ENCODE data around the gene PXDC1. TPM values are rescaled to one million over a fixed set of nuclear protein-coding genes. Genes with fewer than 3 reads are reported as not detected.

PXDC1 gene
- total RNA-seq, 2 donors from 2014 or later = 406 to 488 TPM

DNA sequence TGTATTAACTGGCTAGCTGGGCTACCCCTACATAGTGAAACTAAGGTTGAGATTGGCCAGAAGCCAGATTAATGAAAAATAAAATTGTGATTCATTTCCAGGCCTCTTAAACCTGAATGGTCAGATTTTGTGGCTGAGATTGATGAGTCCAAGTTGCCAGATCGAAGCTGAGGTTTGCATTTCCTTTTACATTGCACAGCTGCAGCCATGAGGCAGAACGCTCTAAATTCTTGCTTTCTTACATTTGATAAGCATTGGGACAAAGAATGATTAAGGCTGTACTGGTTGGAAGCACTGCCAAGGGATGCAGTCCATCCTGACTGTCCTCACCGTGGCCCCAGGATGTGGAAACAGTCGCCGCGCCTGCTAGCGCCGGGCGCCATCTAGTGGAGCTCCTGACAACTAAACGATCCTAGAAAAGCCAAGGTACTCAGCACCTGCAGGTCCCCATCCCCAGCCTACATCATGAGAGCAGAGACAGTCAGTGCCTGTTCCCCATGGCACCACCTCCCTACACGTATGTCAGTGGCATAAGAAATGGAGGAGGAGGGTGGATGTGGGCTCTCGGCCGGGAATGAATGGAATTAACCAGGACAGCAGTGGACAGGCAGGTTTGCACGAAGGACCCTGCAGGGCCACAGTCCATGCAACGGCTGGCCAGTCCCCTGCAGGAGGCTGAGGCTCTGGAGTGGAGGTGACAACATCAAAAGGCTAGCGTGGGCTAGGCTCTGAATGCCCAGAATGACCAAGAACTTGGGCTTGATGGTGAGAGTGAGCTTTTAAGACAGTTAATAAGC lies 19.0 kb downstream of the PXDC1 start:
- H3K27me3 ChIP-seq (replicated peaks; ENCODE audit: insufficient read depth) = no peaks in the 10 kb centered on the region
- ATAC-seq (ENCODE audit: insufficient number of reproducible peaks, low FRiP score, low read depth) (no peak), DNase-seq (ENCODE audit: low spot score) (no peak)
- H3K4me1 ChIP-seq (ENCODE audit: control insufficient read depth in 1 of 2, low read depth in 2 of 2) = peaks cover 45 to 86% of the 10 kb centered on the region in 2 donors
- H3K4me3 ChIP-seq = peak overlapping the region; percentile 30
- TF ChIP-seq, protein P1, sequence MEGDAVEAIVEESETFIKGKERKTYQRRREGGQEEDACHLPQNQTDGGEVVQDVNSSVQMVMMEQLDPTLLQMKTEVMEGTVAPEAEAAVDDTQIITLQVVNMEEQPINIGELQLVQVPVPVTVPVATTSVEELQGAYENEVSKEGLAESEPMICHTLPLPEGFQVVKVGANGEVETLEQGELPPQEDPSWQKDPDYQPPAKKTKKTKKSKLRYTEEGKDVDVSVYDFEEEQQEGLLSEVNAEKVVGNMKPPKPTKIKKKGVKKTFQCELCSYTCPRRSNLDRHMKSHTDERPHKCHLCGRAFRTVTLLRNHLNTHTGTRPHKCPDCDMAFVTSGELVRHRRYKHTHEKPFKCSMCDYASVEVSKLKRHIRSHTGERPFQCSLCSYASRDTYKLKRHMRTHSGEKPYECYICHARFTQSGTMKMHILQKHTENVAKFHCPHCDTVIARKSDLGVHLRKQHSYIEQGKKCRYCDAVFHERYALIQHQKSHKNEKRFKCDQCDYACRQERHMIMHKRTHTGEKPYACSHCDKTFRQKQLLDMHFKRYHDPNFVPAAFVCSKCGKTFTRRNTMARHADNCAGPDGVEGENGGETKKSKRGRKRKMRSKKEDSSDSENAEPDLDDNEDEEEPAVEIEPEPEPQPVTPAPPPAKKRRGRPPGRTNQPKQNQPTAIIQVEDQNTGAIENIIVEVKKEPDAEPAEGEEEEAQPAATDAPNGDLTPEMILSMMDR (IDR thresholded peaks at IDR 0.05) = peak; percentile 71
- peaks cover 62% of the 10 kb centered on the region for H3K36me3 ChIP-seq
- peak overlapping the region; percentile 30 to 47 for H3K27ac ChIP-seq
- H3K9me3 ChIP-seq = no peaks in the 10 kb centered on the region

DNA sequence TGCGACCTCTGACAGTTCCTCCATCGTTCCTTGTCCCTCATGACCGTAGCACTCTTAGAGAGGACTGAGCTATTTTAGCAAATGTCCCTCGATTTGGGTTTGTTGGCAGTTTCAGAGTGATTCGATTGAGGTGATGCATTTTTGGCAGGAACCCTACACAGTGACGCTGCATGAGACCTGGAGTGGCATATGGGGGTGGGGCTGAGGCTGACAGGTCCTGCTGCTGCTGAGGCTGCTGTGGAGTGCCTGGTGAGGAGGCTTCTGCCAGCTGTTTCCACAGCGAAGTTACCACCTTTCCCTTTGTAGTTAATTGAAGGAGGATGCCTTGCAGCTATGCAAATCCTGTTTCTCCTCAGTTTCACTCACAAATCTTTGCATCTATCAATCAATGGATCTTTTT lies 19.8 kb downstream of the PXDC1 start:
- ATAC-seq (ENCODE audit: insufficient number of reproducible peaks, low FRiP score, low read depth) = no peak
- H3K4me3 ChIP-seq = no peak overlapping the region
- H3K4me1 ChIP-seq (ENCODE audit: control insufficient read depth in 1 of 2, low read depth in 2 of 2) = peaks cover 40 to 86% of the 10 kb centered on the region in 2 donors

GRCh38 chr6:3729603-3730344 lies 21.7 kb downstream of the PXDC1 start:
- Histone ChIP-seq H3K4me3 (no peak overlapping the region), H3K27me3 (replicated peaks; ENCODE audit: insufficient read depth) (no peaks in the 10 kb centered on the region), H3K36me3 (peaks cover 60% of the 10 kb centered on the region), H3K27ac (no peak overlapping the region), H3K9me3 (no peaks in the 10 kb centered on the region), H3K4me1 (ENCODE audit: control insufficient read depth in 1 of 2, low read depth in 2 of 2) (peaks cover 49 to 100% of the 10 kb centered on the region in 2 donors)
- ATAC-seq (ENCODE audit: insufficient number of reproducible peaks, low FRiP score, low read depth) (no peak), DNase-seq (ENCODE audit: low spot score) (no peak)
- TF ChIP-seq, protein P1 (IDR thresholded peaks at IDR 0.05) = no peak

More for the DNA sequence above, 19.8 kb downstream of the PXDC1 start:
- H3K9me3 ChIP-seq = no peaks in the 10 kb centered on the region
- TF ChIP-seq, protein P1 (IDR thresholded peaks at IDR 0.05) = no peak
- H3K27ac ChIP-seq = peak overlapping the region; percentile 7 to 47
- peaks cover 63% of the 10 kb centered on the region for H3K36me3 ChIP-seq
- H3K27me3 ChIP-seq (replicated peaks; ENCODE audit: insufficient read depth) = no peaks in the 10 kb centered on the region
- DNase-seq (ENCODE audit: low spot score) = no peak

- no peak for ATAC-seq (ENCODE audit: insufficient number of reproducible peaks, low FRiP score, low read depth)
- TF ChIP-seq, protein P1 (IDR thresholded peaks at IDR 0.05) = no peak
- Histone ChIP-seq H3K27ac (peak overlapping the region; percentile 30 to 49), H3K27me3 (replicated peaks; ENCODE audit: insufficient read depth) (no peaks in the 10 kb centered on the region), H3K4me3 (no peak overlapping the region), H3K4me1 (ENCODE audit: control insufficient read depth in 1 of 2, low read depth in 2 of 2) (peaks cover 31 to 100% of the 10 kb centered on the region in 2 donors), H3K36me3 (peaks cover 74% of the 10 kb centered on the region), H3K9me3 (no peaks in the 10 kb centered on the region)
- no peak for DNase-seq (ENCODE audit: low spot score)
Observed at GRCh38 chr6:3727593-3728108, 23.9 kb downstream of the PXDC1 start.

- H3K36me3 ChIP-seq = peaks cover 79% of the 10 kb centered on the region
- H3K4me3 ChIP-seq = no peak overlapping the region
- H3K27ac ChIP-seq = peak overlapping the region; percentile 49 to 66
- DNase-seq (ENCODE audit: low spot score) (no peak), ATAC-seq (ENCODE audit: insufficient number of reproducible peaks, low FRiP score, low read depth) (no peak)
- TF ChIP-seq, protein P1 (IDR thresholded peaks at IDR 0.05) = no peak
- peaks cover 30 to 96% of the 10 kb centered on the region in 2 donors for H3K4me1 ChIP-seq (ENCODE audit: control insufficient read depth in 1 of 2, low read depth in 2 of 2)
- H3K27me3 ChIP-seq (replicated peaks; ENCODE audit: insufficient read depth) = no peaks in the 10 kb centered on the region
- no peaks in the 10 kb centered on the region for H3K9me3 ChIP-seq
Observed at GRCh38 chr6:3727036-3727435, 24.5 kb downstream of the PXDC1 start.
